ENCODE results near the gene MOGAT3. TPM values are rescaled to one million over a fixed set of nuclear protein-coding genes. Genes with fewer than 3 reads are reported as not detected.
"Not testable (repeated sequence)": the region's sequence is repeated elsewhere in the genome, so short reads cannot be mapped to it uniquely, and the experiment has no call there.

The MOGAT3 gene
- total and polyA plus RNA-seq, 4 donors = 0.12 TPM; not detected in 3

DNA sequence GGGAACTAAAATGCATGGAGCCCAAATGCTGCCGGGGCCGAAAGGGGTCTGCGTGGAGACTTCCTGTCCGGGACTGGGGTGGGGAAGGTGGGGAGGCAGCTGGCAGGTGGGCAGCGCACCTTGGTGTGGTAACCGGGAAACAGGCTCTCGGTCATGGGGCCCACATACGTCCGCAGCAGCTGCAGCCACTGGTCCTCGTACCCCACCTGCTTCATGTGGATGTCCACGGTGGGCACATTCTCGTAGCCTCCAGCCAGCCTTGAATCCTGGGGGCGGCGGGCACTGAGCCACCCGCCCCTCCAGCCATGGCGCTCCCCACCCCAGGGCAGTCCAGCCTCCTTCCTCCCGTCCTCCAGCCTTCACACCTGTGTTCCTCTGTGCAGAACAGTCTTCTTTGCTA is 6.6 kb upstream of the MOGAT3 start:
- H3K4me3 ChIP-seq (ENCODE audit: low read depth, low read length) = no peak overlapping the region
- peaks cover 67% of the 10 kb centered on the region for H3K36me3 ChIP-seq (ENCODE audit: control insufficient read depth, insufficient read depth, low read length)
- WGBS (ENCODE audit: insufficient coverage) = 91% methylated on average over 17 of the region's 17 CpGs
- no peaks in the 10 kb centered on the region for H3K4me1 ChIP-seq (ENCODE audit: control insufficient read depth, insufficient read depth, low read length)
- H3K27me3 ChIP-seq (ENCODE audit: control insufficient read depth, insufficient read depth, low read length) = peaks cover 11% of the 10 kb centered on the region
- H3K9me3 ChIP-seq (ENCODE audit: control insufficient read depth, insufficient read depth, low read length) = no peaks in the 10 kb centered on the region
- H3K27ac ChIP-seq (ENCODE audit: low read depth, low read length) = no peak overlapping the region
- no peak for DNase-seq (ENCODE audit: low read depth in 4 of 6, low spot score in 6 of 6)

DNA sequence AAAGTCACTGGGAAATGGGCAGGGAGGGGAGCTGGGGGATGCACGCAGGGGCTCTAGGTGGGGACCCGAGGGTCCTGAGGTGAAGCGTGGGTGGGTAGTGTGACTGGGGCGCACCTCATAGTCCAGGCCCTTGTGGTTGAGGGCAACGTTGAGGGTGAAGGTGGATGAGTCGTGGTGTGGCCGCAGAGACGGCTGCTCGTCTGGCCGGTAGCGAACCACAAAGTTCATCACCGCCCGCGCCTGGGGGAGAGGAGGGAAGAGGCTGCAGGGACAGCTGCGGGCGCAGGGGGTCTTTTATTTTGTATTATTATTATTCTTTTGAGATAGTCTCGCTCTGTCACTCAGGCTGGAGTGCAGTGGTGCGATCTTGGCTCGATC is 5.8 kb upstream of the MOGAT3 start:
- Histone ChIP-seq H3K27ac (ENCODE audit: low read depth, low read length) (no peak overlapping the region), H3K36me3 (ENCODE audit: control insufficient read depth, insufficient read depth, low read length) (peaks cover 59% of the 10 kb centered on the region), H3K4me1 (ENCODE audit: control insufficient read depth, insufficient read depth, low read length) (peaks cover 7% of the 10 kb centered on the region), H3K27me3 (ENCODE audit: control insufficient read depth, insufficient read depth, low read length) (peaks cover 20% of the 10 kb centered on the region), H3K4me3 (ENCODE audit: low read depth, low read length) (no peak overlapping the region), H3K9me3 (ENCODE audit: control insufficient read depth, insufficient read depth, low read length) (no peaks in the 10 kb centered on the region)
- WGBS (ENCODE audit: insufficient coverage) = 91% methylated on average over 15 of the region's 19 CpGs
- no peak for DNase-seq (ENCODE audit: low read depth in 4 of 6, low spot score in 6 of 6)

DNA sequence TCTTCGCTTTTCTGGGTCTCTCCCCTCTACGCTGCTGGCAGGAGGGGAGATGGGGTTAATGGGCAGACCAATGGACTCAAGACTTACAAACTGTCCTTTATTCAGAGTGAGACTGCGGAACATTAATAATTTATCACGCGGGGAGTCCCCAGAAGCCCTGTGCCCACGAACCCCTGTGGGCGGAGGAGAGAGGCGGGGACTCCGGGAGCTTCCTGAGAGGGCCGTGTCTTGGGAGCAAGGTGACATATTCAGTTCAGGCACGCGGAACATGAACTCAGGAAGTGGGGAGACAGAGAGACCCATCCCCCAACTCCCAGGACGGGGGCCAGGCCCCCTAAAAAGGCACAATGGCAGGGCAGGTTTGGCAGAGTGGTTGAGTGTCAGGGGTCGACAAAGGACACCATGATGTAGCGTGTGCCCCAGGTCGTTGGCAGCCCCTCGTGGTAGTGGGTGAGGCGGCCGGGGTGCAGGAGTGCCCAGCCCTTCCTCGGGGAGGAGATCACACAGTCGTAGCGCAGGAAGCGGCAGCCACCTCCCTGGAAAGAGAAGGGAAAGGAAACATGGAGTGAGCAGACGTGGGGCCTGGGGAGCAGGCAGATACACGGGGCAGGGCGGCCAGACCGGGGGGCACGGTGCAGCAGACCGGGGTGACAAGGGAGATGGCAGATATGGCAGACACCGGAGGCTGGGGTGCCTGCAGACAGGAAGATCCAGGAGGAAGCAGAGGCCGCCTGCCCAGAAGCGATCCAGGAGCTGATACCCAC is 5.2 kb upstream of the MOGAT3 start:
- H3K36me3 ChIP-seq (ENCODE audit: control insufficient read depth, insufficient read depth, low read length) = peaks cover 54% of the 10 kb centered on the region
- no peak for DNase-seq (ENCODE audit: low read depth in 4 of 6, low spot score in 6 of 6)
- WGBS (ENCODE audit: insufficient coverage) = 85% methylated on average over 28 of the region's 32 CpGs
- H3K9me3 ChIP-seq (ENCODE audit: control insufficient read depth, insufficient read depth, low read length) = no peaks in the 10 kb centered on the region
- H3K4me1 ChIP-seq (ENCODE audit: control insufficient read depth, insufficient read depth, low read length) = peaks cover 10% of the 10 kb centered on the region
- peaks cover 25% of the 10 kb centered on the region for H3K27me3 ChIP-seq (ENCODE audit: control insufficient read depth, insufficient read depth, low read length)
- H3K4me3 ChIP-seq (ENCODE audit: low read depth, low read length) = no peak overlapping the region
- H3K27ac ChIP-seq (ENCODE audit: low read depth, low read length) = no peak overlapping the region

DNA sequence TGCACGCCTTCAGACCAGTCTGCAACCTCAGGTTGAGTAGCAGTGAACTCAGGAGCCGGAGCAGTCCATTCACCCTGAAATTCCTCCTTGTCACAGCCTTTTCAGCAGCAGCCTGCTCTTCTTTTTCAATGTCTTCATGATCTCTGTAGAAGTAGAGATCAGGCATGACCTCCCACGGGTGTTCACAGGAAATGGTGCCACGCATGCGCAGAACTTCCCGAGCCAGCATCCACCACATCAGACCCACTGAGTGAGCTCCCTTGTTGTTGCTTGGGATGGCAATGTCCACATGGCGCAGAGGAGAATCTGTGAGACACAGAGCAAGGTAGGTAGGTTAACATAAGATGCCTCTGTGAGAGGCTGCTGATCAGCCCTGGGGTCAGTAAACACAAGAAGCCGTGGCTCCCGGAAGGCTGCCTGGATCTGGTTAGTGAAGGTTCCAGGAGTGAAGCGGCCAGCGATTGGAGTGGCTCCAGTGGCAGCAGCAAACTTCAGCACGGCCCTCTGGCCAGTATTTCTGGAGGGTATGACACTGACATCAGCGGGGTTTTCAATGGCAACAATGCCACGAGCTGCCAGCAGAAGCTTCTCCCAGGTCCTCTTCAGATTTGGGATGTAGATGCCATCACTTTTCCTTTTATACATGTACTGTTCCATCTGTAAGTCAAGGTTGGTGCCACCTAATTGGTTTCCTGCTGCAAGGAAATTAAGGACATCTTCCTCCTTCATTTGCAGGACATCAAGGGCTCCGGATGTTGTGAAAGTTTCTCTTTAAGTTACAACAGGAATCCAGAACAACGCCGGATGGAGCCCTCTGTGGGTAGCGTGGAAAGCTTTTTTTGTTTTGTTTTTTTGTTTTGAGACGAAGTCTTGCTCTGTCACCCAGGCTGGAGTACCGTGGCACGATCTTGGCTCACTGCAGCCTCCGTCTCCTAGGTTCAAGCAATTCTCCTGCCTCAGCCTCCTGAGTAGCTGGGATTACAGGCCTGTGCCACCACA is 3.2 kb upstream of the MOGAT3 start:
- not testable (repeated sequence) for H3K9me3 ChIP-seq (ENCODE audit: control insufficient read depth, insufficient read depth, low read length); H3K27ac ChIP-seq (ENCODE audit: low read depth, low read length); H3K4me3 ChIP-seq (ENCODE audit: low read depth, low read length); DNase-seq (ENCODE audit: low read depth in 4 of 6, low spot score in 6 of 6)
- peaks cover 33% of the 10 kb centered on the region for H3K36me3 ChIP-seq (ENCODE audit: control insufficient read depth, insufficient read depth, low read length)
- WGBS (ENCODE audit: insufficient coverage) = 82% methylated on average over 17 of the region's 22 CpGs
- H3K27me3 ChIP-seq (ENCODE audit: control insufficient read depth, insufficient read depth, low read length) = peaks cover 37% of the 10 kb centered on the region
- peaks cover 10% of the 10 kb centered on the region for H3K4me1 ChIP-seq (ENCODE audit: control insufficient read depth, insufficient read depth, low read length)

DNA sequence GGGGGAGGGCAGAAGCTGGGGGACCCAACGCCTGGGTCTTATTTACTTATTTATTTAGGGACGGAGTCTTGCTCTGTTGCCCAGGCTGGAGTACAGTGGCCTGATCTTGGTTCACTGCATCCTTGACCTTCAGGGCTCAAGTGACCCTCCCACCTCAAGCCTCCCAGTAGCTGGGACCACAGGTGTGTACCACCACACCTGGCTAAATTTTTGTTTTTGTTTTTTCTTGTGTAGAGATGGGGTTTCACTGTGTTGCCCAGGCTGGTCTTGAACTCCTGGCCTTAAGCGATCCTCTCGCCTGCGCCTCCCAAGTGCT is 1.7 kb upstream of the MOGAT3 start:
- Histone ChIP-seq H3K4me3 (ENCODE audit: low read depth, low read length) (no peak overlapping the region), H3K9me3 (ENCODE audit: control insufficient read depth, insufficient read depth, low read length) (no peaks in the 10 kb centered on the region), H3K27ac (ENCODE audit: low read depth, low read length) (no peak overlapping the region), H3K36me3 (ENCODE audit: control insufficient read depth, insufficient read depth, low read length) (peaks cover 18% of the 10 kb centered on the region), H3K27me3 (ENCODE audit: control insufficient read depth, insufficient read depth, low read length) (peaks cover 37% of the 10 kb centered on the region), H3K4me1 (ENCODE audit: control insufficient read depth, insufficient read depth, low read length) (peaks cover 10% of the 10 kb centered on the region)
- no peak for DNase-seq (ENCODE audit: low read depth in 4 of 6, low spot score in 6 of 6)
- WGBS (ENCODE audit: insufficient coverage) = 81% methylated on average over 4 of the region's 5 CpGs

DNA sequence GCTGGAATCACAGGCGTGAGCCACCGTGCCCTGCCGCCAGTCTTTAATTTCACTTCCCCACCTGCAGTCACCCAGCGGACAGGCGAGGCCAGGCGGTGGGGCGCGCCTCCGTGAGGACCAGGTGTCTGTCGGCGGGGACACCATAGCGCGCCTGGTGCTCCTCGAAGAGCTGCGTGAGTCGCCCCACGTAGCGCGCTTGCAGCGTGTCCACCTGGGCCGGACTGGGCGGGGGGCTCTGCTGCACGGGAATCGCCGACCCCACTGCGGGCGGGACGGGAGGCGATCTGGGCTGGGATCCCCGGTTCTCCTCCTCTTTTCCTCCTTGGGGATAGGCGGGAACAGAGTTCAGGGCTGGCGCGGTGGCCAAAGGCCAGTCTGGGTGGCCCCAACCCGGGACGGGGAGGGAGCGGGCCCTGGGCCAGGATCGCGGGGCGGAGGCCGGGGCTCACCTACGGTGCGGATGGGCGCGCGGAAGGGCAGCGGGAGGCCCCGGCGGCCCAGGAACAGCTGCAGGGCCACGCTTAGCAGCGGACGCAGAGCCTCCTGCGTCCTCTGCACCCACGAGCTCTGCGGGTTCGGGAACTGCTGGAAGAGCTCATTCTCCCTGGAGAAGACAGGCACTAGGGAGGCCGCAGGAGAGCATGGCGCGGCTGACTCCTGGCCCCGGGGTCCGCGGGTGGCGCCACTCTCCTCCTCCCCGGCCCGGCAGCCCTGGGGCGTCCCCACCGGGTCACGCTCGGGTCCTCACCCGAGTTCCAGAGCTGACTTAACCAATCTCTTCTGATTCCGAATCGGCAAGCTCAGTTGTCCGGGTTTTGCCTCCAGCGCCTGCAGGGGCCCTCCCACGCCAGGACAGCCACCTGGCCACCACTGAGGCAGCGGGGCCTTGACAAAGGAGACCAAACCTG is 1.1 kb upstream of the MOGAT3 start:
- peaks cover 10% of the 10 kb centered on the region for H3K4me1 ChIP-seq (ENCODE audit: control insufficient read depth, insufficient read depth, low read length)
- DNase-seq (ENCODE audit: low read depth in 4 of 6, low spot score in 6 of 6) = no peak
- no peak overlapping the region for H3K4me3 ChIP-seq (ENCODE audit: low read depth, low read length)
- WGBS (ENCODE audit: insufficient coverage) = 4% methylated on average over 75 of the region's 75 CpGs
- H3K9me3 ChIP-seq (ENCODE audit: control insufficient read depth, insufficient read depth, low read length) = no peaks in the 10 kb centered on the region
- peaks cover 37% of the 10 kb centered on the region for H3K27me3 ChIP-seq (ENCODE audit: control insufficient read depth, insufficient read depth, low read length)
- H3K27ac ChIP-seq (ENCODE audit: low read depth, low read length) = no peak overlapping the region
- H3K36me3 ChIP-seq (ENCODE audit: control insufficient read depth, insufficient read depth, low read length) = peaks cover 12% of the 10 kb centered on the region

DNA sequence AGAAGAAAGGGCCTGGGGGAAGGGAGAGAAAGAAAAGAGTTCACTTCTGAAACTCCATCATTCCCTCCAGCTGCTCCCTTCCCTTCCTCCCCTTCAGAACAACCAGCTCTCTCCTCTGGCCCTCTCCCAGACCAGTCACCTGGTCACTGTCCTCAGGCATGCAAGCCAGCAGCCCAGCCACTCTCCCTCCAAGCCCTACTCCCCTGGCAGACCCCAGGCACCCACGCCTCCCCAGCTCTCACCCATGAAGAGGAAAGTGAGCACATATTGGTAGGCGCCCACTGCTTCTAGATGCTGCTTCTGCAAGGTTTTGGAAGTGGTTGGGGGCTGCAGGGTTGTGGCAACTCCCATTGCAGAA is 353 bp downstream of the MOGAT3 start:
- Histone ChIP-seq H3K27ac (ENCODE audit: low read depth, low read length) (no peak overlapping the region), H3K4me1 (ENCODE audit: control insufficient read depth, insufficient read depth, low read length) (peaks cover 10% of the 10 kb centered on the region), H3K9me3 (ENCODE audit: control insufficient read depth, insufficient read depth, low read length) (no peaks in the 10 kb centered on the region), H3K4me3 (ENCODE audit: low read depth, low read length) (no peak overlapping the region), H3K27me3 (ENCODE audit: control insufficient read depth, insufficient read depth, low read length) (peaks cover 37% of the 10 kb centered on the region), H3K36me3 (ENCODE audit: control insufficient read depth, insufficient read depth, low read length) (no peaks in the 10 kb centered on the region)
- whole genome bisulfite sequencing (ENCODE audit: insufficient coverage) = 80% methylated on average over 1 of the region's 2 CpGs
- DNase-seq (ENCODE audit: low read depth in 4 of 6, low spot score in 6 of 6) = no peak

DNA sequence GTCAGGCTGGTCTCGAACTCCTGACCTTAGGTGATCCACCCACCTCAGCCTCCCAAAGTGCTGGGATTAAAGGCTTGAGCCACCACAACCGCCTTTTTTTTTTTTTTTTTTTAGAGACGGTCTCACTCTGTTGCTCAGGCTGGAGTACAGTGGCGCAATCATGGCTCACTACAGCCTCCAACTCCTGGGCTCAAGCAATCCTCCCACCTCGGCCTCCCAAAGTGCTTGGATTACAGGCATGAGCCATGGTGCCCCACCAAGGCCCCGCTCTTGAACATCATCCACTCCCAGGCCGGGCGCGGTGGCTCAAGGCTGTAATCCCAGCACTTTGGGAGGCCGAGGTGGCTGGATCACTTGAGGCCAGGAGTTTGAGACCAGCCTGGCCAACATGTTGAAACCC is 1.3 kb downstream of the MOGAT3 start:
- not testable (repeated sequence) for H3K36me3 ChIP-seq (ENCODE audit: control insufficient read depth, insufficient read depth, low read length); DNase-seq (ENCODE audit: low read depth in 4 of 6, low spot score in 6 of 6); H3K27ac ChIP-seq (ENCODE audit: low read depth, low read length); H3K4me3 ChIP-seq (ENCODE audit: low read depth, low read length); H3K9me3 ChIP-seq (ENCODE audit: control insufficient read depth, insufficient read depth, low read length)
- Histone ChIP-seq H3K27me3 (ENCODE audit: control insufficient read depth, insufficient read depth, low read length) (peaks cover 37% of the 10 kb centered on the region), H3K4me1 (ENCODE audit: control insufficient read depth, insufficient read depth, low read length) (peaks cover 10% of the 10 kb centered on the region)
- WGBS (ENCODE audit: insufficient coverage) = 95% methylated on average over 8 of the region's 10 CpGs

DNA sequence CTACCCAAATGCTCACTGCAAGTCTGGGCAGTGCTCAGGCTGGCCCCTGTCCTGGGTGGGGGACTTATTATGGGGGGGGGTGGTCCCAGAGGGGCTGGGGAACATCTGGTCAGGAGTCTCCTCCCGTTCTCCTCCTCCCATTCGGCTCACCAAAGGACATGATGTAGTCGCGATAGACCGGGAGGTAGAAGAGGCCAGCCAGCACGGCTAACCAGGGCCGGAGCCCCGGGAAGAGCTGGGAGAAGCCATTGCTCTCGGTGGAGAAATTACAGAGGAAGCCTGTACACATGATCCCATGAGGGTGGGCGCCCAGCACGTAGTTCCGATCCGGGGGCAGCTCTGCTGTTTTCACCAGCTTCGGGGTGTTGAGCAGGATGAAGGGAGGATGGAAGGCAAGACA is 2.4 kb downstream of the MOGAT3 start:
- Histone ChIP-seq H3K27ac (ENCODE audit: low read depth, low read length) (no peak overlapping the region), H3K4me3 (ENCODE audit: low read depth, low read length) (no peak overlapping the region), H3K4me1 (ENCODE audit: control insufficient read depth, insufficient read depth, low read length) (peaks cover 10% of the 10 kb centered on the region), H3K9me3 (ENCODE audit: control insufficient read depth, insufficient read depth, low read length) (no peaks in the 10 kb centered on the region), H3K36me3 (ENCODE audit: control insufficient read depth, insufficient read depth, low read length) (no peaks in the 10 kb centered on the region), H3K27me3 (ENCODE audit: control insufficient read depth, insufficient read depth, low read length) (peaks cover 36% of the 10 kb centered on the region)
- no peak for DNase-seq (ENCODE audit: low read depth in 4 of 6, low spot score in 6 of 6)
- WGBS (ENCODE audit: insufficient coverage) = 66% methylated on average over 12 of the region's 14 CpGs

All from spinal cord (tissue), 10 donors.